Measurements from ENCODE around the gene CBLC.

DNA sequence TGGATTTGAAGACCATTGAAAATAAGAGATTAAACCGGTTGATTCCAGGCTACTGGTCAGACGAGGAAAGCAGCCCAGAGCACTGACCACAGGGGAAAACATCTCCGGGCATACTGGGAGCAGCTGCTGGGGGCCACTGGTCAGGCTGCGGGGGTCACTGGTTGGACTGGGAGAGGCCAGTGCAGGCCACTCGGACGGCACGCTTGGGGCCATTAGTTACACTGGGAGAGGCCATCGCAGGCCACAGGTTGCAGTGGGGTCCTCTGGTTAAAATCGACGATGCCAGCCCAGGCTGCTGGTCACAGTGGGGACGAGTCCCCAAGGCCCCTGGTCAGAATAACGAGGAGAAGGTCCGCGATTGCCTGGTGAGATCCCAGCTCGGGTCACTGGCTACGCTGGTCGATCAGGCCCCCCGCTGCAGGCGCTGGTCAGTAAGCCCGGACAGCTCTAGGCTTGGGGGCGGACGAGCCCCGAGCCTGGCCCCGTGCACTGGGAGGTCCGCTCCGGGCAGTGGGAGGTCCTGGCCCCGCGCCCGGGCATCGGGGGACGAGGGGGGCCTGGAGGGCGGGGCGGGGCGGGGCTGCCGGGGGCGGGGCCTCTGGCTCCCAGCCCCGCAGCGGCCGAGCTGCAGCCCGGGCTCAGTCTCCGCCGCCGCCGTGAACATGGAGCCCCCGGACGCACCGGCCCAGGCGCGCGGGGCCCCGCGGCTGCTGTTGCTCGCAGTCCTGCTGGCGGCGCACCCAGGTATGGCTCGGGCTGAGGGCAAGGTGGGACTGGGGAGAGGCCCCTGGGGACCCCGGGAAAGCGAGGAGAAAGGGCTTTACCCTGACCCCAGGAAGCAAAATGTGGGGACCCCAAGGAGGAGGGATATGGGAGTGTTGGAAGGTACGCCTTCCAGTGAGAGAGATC is 31.0 kb downstream of the CBLC start, which contains the start of gene BCAM:
- no peak for TF ChIP-seq EZH2phosphoT487 (IDR thresholded peaks at IDR 0.05; ENCODE audit: borderline replicate concordance, low read length)
- TF ChIP-seq, protein P1, sequence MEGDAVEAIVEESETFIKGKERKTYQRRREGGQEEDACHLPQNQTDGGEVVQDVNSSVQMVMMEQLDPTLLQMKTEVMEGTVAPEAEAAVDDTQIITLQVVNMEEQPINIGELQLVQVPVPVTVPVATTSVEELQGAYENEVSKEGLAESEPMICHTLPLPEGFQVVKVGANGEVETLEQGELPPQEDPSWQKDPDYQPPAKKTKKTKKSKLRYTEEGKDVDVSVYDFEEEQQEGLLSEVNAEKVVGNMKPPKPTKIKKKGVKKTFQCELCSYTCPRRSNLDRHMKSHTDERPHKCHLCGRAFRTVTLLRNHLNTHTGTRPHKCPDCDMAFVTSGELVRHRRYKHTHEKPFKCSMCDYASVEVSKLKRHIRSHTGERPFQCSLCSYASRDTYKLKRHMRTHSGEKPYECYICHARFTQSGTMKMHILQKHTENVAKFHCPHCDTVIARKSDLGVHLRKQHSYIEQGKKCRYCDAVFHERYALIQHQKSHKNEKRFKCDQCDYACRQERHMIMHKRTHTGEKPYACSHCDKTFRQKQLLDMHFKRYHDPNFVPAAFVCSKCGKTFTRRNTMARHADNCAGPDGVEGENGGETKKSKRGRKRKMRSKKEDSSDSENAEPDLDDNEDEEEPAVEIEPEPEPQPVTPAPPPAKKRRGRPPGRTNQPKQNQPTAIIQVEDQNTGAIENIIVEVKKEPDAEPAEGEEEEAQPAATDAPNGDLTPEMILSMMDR (conservative IDR thresholded peaks at IDR 0.05; ENCODE audit: low read depth, low read length) = no peak
